HG03135 (cell line): ENCODE data around the gene PLPPR1.

Experiments used
- ATAC-seq: cut with Tn5 transposase; IDR thresholded peaks from one replicate; pipeline ENCODE4 v1.9.1; 2021; ENCODE audit warnings: mild to moderate bottlenecking, moderate library complexity; ENCODE audit not compliant: unreplicated experiment

The PLPPR1 gene

DNA sequence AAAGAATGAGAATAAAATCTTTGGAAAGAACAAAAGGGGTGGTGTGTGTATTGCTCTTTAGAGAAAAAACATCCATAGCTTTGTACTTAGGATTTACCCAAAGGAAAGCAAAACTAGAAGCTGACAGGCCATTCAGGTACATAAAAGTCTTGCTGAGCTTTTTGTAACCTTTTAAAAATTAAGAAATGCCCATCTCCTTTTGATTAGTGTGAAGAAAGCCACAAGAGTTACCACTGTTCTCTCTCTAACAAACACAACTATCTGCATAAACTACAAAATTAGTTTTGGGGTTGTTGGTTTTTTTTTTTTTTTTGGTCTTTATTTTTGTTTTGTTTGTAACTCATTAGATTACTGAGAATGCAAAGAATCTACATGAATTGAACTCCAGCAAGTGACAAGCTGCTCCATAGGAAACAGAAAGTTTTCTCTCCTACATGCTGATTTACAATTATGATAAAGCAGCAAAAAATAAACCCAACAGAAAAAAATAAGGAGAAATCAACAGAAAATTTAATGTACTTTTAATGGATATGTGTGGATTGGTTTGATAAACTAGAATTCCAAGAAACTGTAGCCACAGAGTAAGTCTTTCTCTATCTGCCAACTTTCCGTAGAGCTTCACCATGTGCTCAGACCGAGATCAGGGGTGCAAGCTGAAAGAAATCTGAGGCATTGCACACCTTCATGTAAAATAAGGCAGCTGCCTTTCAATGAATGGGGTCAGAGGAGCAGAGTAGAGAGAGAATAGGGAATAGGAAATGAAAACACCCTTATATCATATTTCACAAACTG is 344.0 kb downstream of the PLPPR1 start:
- ATAC-seq: no peak
